Measurements from ENCODE around the gene SLFNL1.

DNA sequence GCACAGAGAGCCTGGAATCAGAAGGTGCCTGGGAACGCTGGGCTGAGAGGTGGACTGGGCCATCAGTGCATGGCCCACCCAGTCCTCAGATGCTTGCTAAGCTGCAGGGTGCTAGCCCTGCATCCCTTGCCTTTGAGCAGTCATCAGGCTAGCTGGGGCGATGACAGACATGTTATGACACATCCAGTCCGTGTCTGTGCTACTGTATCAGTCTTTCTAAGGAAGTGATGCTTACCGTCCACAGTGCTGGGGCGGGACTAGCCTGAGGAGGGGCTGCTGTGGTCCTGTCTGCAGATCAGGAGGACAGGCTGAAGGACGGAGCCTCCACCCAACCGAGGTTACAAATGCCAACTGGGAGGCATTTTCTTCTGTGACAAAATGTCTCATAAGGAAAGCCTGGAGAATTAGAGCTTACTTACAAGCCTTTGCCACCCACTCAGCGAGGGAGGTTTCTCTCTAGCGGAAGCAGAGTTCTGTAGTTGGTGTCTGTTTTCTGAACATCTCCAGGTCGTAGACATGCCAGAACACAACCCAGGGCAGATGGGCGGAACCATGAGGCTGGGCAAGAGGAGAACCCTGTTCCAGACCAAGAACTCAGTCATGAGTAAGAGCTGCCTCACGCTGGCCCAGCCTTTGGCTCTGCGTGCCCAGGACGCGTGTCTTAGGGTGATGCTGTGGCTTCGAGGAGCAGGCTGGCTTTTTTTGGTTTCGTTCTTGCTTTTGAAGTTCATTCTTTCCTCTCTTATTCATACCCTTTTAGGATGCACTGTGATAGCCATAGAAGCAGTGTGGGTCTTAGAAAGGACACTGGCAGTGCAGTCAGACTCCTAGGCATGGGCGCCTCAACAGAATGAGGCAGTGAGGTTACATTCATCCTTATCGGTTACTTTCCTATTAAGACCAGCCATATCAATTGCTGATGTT is 14.3 kb downstream of the SLFNL1 start:
- TF ChIP-seq, protein P1, sequence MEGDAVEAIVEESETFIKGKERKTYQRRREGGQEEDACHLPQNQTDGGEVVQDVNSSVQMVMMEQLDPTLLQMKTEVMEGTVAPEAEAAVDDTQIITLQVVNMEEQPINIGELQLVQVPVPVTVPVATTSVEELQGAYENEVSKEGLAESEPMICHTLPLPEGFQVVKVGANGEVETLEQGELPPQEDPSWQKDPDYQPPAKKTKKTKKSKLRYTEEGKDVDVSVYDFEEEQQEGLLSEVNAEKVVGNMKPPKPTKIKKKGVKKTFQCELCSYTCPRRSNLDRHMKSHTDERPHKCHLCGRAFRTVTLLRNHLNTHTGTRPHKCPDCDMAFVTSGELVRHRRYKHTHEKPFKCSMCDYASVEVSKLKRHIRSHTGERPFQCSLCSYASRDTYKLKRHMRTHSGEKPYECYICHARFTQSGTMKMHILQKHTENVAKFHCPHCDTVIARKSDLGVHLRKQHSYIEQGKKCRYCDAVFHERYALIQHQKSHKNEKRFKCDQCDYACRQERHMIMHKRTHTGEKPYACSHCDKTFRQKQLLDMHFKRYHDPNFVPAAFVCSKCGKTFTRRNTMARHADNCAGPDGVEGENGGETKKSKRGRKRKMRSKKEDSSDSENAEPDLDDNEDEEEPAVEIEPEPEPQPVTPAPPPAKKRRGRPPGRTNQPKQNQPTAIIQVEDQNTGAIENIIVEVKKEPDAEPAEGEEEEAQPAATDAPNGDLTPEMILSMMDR (IDR thresholded peaks at IDR 0.05) = no peak
- TF ChIP-seq EP300 (IDR thresholded peaks at IDR 0.05) (no peak), POLR2AphosphoS5 (IDR thresholded peaks at IDR 0.05) (no peak)

Data from esophagus muscularis mucosa (tissue), 4 donors.